GM19372 (cell line): Measurements from ENCODE around the gene MRPL21.

Experiments
- ATAC-seq: cut with Tn5 transposase; IDR thresholded peaks from one replicate; pipeline ENCODE4 v1.9.1; 2021; ENCODE audit warnings: mild to moderate bottlenecking, low read depth, moderate library complexity; ENCODE audit not compliant: unreplicated experiment

The MRPL21 gene

DNA sequence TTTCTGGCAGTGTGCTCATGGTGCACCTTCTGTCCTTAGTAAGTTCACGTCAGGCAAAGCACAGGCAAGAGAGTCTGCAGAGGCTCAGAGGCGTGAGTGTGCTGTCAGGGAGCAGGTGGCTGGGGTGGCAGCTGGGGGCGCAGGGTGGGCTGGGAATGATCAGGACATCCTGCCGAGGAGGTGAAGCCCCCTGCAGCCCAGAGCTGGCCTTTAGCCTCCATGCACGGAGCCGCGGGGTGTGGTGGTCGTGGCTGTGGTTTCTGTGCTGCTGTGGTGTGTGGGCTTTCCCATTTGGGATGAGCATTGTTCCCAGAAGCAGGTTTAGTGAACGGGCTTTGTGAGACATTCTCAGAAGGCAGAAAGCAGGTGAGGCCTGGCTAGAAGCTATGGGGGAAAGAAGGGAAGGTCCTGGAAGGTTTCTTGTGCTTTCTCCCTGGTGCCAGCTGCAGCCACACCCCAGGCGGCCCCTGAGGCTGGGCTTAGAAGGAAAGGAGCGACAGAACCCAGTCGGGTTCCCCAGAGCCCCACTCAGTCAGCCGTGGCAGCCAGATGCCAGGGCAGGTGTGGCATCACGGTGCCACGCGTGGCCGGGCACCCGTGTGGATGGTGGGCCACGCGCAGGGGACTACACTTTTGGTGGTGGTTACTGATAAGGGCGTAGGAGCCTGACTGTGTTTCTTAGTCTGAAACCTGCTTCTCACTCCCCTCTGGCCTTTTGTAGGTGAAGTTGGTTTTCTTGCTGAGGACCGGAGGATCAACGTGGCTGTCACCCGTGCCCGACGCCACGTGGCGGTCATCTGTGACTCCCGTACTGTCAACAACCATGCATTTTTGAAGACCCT, 32.1 kb upstream of the MRPL21 start:
- no peak for ATAC-seq

DNA sequence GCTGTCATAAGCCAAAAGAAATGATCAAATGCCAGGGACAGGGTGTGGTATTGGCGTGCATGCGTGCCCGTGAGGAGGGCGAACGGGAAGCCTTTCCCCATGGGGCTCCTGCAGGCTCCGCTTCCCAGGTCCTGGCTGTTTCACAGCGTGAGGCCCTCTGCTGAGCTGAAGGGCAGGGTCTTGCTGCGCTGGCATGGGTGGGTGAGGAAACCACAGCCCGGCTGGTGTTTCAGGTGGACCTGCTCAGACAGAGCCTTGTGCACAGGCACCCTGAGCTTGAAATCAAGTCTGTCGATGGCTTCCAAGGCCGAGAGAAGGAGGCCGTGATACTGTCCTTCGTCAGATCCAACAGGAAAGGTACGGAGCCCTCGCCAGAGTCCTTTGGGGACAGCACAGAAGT, 31.4 kb upstream of the MRPL21 start:
- ATAC-seq: no peak

DNA sequence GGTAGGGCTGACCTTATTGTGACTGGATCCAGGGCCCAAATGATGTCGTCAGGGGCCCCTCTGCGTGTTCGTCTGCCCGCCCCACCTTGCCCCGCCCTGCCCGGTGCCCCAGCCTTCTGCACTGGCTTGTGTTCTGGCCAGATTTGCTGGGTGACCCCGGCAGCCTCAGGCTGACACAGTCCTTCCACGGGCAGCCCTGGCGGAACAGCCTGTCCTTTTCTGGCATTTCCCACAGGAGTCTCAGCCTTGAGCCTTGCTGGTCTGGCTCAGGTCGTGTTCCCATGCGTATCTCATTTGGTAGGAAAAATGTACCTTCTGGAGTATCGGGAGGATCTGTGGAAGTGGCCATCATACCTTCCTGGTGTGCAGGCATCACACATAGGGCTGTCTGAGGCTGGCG, 31.0 kb upstream of the MRPL21 start:
- no peak for ATAC-seq

DNA sequence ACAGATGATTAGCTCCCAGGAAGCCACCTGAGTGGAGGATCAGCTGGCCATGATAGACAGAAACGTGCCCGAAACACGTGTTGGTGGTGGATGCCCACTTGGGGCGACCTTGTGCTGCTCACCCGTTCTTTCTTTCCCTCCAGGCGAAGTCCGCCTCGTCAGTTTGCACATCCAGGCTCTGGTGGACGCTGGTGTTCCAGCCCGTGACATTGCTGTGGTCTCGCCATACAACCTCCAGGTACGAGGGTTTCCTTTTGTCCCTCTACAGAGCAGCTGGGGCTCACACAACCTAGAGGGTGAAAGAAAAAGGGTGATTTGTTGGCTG, 30.7 kb upstream of the MRPL21 start:
- ATAC-seq: no peak

DNA sequence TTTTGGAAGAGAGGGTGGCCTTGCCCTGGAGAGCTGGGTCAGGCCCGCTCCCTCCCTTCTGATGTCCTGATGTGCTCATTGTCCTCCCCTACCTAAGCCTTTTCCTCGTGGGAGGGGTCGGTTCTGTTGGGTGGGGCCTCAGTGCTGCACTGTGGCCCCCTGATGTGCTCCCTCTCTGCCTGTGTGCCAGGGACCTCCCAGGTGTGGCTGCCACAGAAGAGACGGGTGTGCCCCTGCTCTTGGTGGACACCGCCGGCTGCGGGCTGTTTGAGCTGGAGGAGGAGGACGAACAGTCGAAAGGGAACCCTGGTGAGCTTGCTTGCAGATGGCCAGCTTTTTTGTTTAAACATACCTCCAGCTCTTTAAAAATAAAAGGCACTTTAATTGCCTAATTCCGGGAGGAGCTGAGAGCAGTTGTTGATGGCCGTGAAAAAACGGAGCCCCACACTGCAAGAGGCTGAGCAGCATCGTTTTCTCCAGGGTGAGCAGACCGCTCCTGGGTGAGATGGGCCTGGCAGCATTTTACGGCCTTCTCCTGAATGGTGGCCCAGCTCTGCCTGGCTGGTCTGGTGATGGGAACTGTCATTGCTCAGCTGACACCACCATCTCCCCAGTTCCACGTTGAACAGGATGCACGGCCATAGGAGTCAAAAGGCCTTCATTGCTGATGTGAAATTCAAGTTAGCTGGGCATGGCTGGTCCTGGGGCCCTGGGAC, 30.1 kb upstream of the MRPL21 start:
- ATAC-seq: no peak

DNA sequence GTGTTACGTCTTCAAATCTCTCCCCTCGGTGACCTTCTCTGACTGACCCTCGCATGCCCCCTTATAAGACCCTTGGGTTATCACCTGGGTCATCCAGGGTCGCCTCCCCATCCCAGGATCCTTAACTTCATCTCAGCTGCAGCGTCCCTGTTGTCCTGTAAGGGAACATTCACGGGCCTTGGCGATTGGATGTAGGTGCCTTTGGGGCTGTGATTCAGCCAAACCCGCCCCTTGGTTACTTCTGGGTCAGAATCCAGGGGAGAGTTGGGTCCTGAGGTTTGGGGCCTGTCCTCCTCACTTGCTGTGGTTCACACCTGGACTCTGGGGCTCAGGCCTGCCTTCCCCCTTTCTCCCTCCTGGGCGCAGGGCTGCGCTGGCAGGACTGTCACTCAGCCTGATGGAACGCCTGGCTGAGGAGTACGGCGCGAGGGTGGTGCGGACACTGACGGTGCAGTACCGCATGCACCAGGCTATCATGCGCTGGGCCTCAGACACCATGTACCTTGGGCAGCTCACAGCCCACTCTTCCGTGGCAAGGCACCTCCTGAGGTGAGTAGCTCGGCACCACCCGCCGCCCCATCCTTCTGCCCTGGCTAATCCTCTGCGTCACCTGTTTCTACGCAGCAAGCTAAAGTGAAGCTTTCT, 29.4 kb upstream of the MRPL21 start:
- ATAC-seq: no peak

DNA sequence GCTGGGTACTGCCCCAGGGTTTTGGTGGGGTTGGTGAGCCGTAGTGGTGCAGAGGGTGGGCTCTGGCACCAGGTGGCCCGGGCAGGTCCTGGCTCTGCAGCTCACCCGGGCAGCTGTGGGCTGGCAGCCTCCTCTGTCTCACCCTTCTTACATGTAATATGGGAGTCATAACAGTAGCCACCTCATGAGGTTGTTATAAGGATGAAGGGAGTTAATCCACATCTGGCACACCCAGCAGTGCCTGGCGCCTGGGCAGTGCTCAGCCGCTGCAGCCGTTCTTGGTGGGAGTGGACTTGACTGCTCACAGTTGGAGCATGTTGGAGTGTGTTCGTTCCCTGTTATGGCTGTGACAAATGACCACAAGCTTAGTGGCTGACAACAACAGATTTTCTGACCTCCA, 28.7 kb upstream of the MRPL21 start:
- no peak for ATAC-seq

DNA sequence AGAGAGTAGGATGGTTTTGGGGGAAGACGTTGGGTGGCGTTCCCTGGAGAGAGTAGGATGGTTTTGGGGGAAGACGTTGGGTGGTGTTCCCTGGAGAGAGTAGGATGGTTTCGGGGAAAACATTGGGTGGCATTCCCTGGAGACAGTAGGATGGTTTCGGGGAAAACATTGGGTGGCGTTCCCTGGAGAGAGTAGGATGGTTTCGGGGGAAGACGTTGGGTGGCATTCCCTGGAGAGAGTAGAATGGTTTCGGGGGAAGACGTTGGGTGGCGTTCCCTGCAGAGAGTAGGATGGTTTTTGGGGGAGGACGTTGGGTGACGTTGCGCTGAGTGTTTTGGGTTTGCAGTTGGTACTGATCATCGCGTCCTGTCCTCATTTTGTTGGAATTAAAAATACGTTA, 28.3 kb upstream of the MRPL21 start:
- no peak for ATAC-seq

DNA sequence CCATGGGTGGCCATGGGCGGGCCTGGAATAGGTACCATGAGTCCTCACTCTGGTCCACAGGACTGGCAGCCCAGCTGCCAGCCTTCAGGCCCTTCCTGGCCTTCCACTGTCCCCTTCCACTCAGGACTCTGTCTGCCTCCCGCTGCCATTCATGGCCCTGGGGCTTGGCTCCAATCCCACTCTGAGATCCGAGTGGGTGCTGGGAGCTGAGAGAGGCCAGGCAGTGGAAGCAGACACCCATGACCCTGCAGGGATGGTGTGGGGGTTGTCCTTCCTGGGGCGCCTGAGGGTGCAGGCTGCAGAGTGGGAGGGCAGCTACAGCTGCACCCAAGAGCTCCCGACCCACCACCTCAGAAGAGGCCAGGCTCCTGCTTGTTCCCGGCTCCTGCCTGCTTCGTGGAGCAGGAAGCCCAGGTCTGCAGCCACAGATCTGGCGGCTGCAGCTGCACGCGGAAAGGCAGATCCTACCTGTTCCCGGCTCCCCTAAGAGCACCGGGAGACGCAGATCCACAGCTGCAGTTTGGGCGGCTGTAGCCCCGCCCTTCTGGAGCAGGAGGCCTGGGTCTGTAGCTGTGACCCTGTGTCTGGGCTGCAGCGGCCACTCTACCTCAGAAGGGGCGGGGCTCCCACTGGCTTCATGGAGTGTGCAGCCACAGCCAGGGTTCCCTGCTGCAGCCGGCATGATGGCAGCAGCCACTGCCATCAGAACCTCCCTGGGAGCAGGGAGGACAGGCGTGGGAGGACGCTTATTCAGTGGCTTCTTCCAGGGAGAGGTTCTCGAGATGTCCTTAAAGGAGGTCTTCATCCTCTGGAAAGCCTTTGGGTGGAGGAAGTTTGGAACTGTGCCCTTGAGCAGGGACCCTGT, 27.6 kb upstream of the MRPL21 start:
- no peak for ATAC-seq

DNA sequence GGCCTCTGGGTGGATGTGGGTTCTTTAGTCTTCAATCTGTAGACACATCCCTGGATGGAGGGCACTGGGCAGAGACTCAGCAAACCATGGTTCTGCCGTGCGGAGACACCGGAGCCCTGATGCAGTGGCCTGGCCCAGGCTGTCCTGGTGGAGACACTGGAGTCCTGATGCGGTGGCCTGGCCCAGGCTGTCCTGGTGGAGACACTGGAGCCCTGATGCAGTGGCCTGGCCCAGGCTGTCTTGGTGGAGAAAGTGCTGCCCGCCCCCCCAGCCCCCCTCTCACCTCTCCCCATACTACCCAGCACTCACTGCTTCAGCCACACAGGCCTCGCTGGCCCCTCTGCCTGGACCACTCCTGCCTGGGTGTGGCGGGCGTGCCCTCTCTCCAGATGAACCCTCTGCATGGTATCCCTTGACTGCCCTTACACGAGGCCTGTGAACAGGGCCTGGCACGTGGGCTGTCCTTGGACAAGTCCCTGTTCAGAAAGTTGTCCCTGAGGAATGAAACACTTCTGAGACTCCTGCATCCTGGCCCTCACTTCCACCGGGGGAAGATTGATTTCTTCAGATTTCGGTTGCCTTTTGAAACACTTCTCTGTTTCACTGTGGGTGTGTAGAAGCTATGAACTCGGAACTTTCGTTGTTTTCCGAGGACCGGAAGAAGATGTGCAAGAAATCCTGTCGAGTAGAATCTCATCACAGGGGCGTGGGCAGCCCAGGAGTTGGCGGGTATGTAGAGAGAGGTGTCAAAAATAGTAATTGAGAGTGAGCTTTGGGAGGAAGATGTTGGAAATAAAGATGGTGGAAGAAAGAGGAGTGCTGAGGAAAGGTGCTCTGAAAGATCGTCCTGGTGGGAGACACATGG, 26.3 kb upstream of the MRPL21 start:
- ATAC-seq: no peak

DNA sequence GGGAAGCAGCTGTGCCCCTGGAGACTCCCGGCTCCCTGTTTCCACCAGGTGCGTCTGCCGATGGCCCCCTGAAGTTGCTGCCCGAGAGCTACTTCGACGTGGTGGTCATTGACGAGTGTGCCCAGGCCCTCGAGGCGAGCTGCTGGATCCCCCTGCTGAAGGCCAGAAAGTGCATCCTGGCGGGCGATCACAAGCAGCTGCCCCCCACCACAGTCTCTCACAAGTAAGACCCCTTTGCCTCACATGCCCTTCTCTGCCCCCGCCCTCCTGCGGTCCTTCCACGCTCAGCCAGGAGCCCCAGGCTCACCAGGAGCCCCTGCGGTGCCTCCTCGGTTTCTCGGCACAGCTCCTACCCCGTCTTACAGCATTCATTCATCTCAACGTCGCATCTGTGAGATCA, 25.5 kb upstream of the MRPL21 start:
- ATAC-seq: no peak

DNA sequence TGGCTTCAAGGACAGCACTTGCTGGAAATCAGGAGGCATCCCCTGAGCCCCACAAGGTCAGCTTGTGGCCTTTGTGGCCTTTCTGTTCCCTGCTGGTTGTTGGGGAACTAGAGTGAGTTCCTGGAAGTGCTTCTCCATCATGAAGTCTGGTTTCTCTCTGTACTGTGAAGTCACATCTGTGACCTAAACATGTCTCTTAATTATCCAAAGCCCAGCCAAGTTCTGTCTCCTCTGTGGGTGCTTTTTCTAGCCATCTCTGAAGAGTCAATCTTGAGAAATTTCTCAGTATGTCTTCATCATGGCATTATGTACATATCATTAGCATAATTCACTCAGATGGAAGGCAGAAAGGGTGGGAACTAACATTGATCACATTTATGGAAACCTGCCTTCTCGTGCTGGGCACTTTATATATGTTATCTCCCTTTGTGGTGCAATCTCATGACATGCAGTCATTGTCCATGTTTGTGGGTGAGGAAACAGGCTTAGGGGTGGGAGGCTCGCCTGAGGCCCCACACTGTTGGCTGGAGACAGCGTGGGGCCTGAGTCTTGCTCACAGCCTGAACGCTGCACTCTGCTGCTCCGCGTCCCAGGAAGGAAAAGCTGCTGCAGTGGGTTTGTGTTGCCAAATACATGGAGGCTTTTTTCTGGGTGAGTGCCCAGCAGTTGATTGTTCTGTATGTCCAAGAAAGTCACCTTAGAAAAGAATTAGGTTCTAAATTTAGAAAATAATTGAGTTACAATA, 24.7 kb upstream of the MRPL21 start:
- no peak for ATAC-seq

DNA sequence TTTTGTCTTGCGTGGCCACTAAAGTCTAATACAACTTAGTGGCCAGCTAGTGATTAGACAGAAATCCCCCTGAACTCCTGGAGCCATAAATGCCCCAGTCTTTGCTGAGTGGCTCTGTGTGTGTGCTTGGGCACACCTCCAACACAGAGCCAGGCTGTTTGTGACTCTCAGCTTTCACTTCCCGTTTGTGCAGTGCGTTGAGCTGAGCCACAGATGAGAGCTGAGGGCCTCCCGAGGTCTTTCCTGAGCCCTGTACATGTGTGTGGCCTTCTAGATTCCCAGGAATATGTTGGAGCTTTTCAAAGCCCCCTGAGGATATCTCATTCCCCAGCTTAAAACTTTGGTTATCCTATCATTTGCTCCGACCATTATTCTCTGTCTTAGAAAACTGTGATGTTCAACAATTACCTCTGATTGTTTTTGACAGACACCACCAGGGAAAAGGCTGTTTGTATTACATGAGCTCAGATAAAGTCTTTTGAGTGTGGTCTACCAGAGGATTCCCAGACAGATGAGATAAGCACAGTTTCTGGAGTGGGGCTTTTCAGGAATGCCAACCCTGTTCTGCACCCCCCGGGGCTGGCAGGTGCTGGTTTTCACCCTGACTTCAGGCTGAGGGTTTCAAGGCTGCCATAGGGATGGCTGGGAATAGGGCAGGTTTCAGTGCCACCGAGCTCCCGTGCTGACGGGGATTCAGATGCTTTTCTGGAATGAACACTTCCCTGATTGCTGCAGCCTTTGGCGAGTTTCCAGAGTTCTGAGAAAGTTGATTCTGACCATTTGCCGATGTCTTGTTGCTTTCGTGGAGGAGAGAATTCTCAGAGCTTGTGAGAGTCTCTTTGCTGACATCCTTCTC, 23.9 kb upstream of the MRPL21 start:
- ATAC-seq: no peak

DNA sequence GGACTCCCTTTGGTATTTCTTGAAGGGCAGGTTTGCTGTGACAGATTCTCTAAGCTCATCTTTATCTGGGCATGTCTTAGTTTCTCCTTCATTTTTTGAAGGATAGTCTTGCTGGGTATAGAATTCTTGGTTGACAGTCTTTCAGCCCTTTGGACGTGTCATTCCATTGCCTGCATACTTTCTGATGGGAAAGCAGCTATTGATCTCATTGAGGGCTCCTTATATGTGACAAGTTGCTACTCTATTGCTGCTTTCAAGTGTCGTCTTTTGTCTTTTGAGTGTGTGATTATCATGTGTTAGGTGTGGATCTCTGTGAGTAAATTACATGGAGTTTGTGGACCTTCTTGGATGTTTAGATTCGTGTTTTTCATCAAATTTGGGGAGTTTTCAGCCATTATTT, 22.0 kb upstream of the MRPL21 start:
- ATAC-seq: no peak

DNA sequence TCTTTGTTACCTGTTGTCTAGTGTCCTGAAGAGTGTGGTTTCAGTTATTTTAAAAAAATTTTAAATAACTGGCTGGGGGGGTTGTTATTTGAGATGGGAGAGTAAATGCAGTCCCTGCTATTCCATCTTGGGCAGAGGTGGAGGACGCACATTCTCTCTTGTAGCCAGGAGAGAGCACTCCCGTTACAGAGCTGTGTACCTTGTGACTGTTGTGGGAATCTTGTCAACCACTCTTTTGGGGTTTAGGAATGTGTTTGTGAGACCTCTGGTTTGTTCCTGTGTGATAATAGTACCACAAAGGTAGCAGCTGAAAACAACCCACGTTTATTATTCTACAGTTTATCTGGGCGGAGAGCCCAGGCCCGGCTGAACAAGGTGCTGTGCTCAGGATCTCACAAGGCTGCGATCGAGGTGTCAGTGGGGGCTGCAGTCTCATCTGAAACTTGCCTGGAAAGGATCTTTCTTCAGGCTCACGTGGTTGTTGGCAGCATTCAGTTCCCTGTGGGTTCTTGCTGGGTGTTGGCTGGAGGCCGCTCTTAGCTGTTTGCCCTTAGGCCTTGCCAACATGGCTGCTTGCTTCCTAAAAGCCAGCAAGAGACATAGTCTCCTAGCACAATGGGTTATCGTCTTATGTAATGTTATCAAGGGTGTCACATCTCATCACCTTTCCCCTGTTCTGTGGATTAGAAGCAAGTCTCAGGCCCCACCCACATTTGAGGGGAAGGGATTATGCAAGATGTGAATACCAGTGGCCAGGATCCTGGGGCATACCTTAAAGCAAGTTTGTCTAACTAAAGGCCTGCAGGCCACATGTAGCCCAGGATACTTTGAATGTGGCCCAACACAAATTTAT, 20.7 kb upstream of the MRPL21 start:
- ATAC-seq: no peak

DNA sequence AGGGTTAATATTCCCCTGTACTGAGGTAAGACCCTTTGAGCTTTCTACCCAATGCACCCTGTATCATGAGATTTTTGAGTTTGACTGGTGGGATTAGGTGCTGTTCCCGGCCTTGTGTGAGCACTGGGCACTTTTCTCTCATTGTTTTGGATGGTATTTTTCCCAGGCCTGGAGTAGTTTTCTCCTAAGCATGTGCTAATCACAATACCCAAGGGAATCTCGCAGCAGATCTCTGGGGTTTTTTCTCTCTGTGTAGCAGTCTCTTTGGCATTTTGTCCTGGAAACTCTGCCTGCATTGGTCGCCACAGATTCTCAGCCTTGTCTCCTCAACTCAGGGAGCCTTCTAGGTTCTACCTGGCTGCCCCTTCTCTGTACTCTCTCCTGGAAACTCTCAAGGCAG, 20.0 kb upstream of the MRPL21 start:
- ATAC-seq: no peak

DNA sequence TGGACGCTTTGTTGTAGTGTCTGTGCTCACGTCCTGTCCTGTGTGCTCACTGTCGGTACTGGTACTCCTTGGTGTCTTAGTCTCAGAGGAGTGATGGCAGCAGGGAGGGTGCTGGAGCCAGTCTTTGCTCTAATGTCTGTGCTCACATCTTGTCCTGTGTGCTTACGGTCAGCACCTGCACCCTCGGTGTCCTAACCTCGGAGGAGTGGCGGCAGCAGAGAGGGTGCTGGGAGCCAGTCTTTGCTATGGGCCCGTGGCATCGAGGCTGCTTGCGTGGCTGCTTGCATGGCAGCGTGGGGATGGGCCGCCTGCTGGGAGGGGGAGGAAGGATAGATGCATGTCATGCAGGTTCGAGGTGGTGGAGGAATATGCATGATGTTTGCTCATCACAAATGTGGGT, 12.8 kb upstream of the MRPL21 start:
- no peak for ATAC-seq
